ENCODE results near the gene HBB.

Gene HBB

DNA sequence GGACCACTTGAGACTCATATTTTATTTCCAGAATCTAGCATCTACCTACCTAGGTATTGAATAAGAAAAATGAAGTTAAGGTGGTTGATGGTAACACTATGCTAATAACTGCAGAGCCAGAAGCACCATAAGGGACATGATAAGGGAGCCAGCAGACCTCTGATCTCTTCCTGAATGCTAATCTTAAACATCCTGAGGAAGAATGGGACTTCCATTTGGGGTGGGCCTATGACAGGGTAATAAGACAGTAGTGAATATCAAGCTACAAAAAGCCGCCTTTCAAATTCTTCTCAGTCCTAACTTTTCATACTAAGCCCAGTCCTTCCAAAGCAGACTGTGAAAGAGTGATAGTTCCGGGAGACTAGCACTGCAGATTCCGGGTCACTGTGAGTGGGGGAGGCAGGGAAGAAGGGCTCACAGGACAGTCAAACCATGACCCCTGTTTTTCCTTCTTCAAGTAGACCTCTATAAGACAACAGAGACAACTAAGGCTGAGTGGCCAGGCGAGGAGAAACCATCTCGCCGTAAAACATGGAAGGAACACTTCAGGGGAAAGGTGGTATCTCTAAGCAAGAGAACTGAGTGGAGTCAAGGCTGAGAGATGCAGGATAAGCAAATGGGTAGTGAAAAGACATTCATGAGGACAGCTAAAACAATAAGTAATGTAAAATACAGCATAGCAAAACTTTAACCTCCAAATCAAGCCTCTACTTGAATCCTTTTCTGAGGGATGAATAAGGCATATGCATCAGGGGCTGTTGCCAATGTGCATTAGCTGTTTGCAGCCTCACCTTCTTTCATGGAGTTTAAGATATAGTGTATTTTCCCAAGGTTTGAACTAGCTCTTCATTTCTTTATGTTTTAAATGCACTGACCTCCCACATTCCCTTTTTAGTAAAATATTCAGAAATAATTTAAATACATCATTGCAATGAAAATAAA, 2.1 kb downstream of the HBB start:
- Histone ChIP-seq H2AFZ (ENCODE audit: low read depth, low read length) (no peak overlapping the region), H3K27me3 (ENCODE audit: low read depth, low read length) (no peaks in the 10 kb centered on the region), H3K79me2 (ENCODE audit: low read length) (no peaks in the 10 kb centered on the region), H3K4me1 (ENCODE audit: low read length) (peaks cover 4% of the 10 kb centered on the region; the same call in 1 of the 2 replicates), H3K9ac (ENCODE audit: low read length) (no peak overlapping the region), H3K4me2 (ENCODE audit: low read length) (no peak overlapping the region), H3K4me3 (ENCODE audit: low read length) (no peak overlapping the region), H4K20me1 (ENCODE audit: insufficient read depth, low read length) (no peaks in the 10 kb centered on the region), H3K27ac (ENCODE audit: low read length) (no peak overlapping the region), H3K9me3 (ENCODE audit: insufficient read depth, low read length) (no peaks in the 10 kb centered on the region), H3K36me3 (replicated peaks; ENCODE audit: low read depth, low read length) (no peaks in the 10 kb centered on the region)
- TF ChIP-seq, protein P1, sequence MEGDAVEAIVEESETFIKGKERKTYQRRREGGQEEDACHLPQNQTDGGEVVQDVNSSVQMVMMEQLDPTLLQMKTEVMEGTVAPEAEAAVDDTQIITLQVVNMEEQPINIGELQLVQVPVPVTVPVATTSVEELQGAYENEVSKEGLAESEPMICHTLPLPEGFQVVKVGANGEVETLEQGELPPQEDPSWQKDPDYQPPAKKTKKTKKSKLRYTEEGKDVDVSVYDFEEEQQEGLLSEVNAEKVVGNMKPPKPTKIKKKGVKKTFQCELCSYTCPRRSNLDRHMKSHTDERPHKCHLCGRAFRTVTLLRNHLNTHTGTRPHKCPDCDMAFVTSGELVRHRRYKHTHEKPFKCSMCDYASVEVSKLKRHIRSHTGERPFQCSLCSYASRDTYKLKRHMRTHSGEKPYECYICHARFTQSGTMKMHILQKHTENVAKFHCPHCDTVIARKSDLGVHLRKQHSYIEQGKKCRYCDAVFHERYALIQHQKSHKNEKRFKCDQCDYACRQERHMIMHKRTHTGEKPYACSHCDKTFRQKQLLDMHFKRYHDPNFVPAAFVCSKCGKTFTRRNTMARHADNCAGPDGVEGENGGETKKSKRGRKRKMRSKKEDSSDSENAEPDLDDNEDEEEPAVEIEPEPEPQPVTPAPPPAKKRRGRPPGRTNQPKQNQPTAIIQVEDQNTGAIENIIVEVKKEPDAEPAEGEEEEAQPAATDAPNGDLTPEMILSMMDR (IDR thresholded peaks at IDR 0.05; ENCODE audit: low read depth, low read length), result no peak
- TF ChIP-seq EZH2phosphoT487 (IDR thresholded peaks at IDR 0.05; ENCODE audit: low read depth), result no peak

DNA sequence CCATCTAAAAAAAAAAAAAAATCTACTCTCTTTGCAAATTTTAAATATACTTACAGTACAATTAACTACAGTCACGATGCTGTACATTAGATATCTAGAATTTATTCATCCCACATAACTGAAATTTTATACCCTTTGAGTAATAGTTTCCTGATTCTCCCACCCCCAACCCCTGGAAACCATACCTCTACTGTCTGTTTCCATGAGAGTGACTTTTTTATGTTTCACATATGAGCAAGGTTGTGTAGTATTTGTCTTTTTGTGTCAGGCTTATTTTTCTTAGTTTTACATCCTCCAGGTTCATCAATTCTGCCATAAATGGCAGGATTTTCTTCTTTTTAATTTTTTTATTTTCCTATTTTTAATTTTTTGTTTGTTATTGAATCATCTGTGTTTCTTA, 3.2 kb downstream of the HBB start:
- Histone ChIP-seq H3K27ac (ENCODE audit: low read length) (no peak overlapping the region), H2AFZ (ENCODE audit: low read depth, low read length) (no peak overlapping the region), H3K27me3 (ENCODE audit: low read depth, low read length) (no peaks in the 10 kb centered on the region), H3K4me3 (ENCODE audit: low read length) (no peak overlapping the region), H4K20me1 (ENCODE audit: insufficient read depth, low read length) (no peaks in the 10 kb centered on the region), H3K36me3 (replicated peaks; ENCODE audit: low read depth, low read length) (no peaks in the 10 kb centered on the region), H3K9ac (ENCODE audit: low read length) (no peak overlapping the region), H3K4me2 (ENCODE audit: low read length) (no peak overlapping the region), H3K79me2 (ENCODE audit: low read length) (no peaks in the 10 kb centered on the region), H3K9me3 (ENCODE audit: insufficient read depth, low read length) (no peaks in the 10 kb centered on the region), H3K4me1 (ENCODE audit: low read length) (no peaks in the 10 kb centered on the region)
- no peak for TF ChIP-seq EZH2phosphoT487 (IDR thresholded peaks at IDR 0.05; ENCODE audit: low read depth)
- TF ChIP-seq, protein P1 (IDR thresholded peaks at IDR 0.05; ENCODE audit: low read depth, low read length), result no peak

- Histone ChIP-seq H3K27ac (ENCODE audit: low read length) (no peak overlapping the region), H4K20me1 (ENCODE audit: insufficient read depth, low read length) (no peaks in the 10 kb centered on the region), H3K27me3 (ENCODE audit: low read depth, low read length) (no peaks in the 10 kb centered on the region), H3K36me3 (replicated peaks; ENCODE audit: low read depth, low read length) (no peaks in the 10 kb centered on the region), H2AFZ (ENCODE audit: low read depth, low read length) (no peak overlapping the region), H3K4me2 (ENCODE audit: low read length) (no peak overlapping the region), H3K9ac (ENCODE audit: low read length) (no peak overlapping the region), H3K79me2 (ENCODE audit: low read length) (no peaks in the 10 kb centered on the region), H3K4me1 (ENCODE audit: low read length) (no peaks in the 10 kb centered on the region), H3K9me3 (ENCODE audit: insufficient read depth, low read length) (no peaks in the 10 kb centered on the region), H3K4me3 (ENCODE audit: low read length) (no peak overlapping the region)
- TF ChIP-seq EZH2phosphoT487 (IDR thresholded peaks at IDR 0.05; ENCODE audit: low read depth), result no peak
- TF ChIP-seq, protein P1 (IDR thresholded peaks at IDR 0.05; ENCODE audit: low read depth, low read length), result no peak
These were observed 3.7 kb downstream of the HBB start for GRCh38 chr11:5223146-5223545.

DNA sequence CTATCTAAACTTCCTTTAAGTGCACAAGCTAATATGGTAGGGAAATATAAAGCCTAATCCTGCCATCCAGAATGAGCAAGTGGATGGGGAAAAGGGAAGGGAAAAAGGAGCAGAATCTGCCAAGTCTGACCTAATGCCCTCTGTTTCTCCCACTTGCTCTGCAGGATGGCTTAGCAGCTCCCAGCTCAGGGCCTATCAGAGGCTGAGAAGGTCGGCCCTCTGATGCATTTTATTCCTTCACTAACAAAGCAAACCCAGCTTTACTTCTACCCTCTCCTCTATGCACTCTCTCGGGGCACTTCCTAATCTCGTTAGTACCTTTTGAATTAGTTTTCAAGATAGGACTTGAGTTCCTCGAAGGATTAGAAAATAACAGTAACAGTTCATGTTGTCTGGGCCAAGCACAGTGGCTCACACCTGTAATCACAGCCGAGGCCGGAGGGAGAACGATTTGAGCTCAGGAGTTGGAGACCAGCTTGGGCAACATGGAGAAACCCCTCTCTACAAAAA, 16.4 kb downstream of the HBB start:
- no peak for TF ChIP-seq EZH2phosphoT487 (IDR thresholded peaks at IDR 0.05; ENCODE audit: low read depth)
- TF ChIP-seq, protein P1 (IDR thresholded peaks at IDR 0.05; ENCODE audit: low read depth, low read length), result no peak
- Histone ChIP-seq H3K36me3 (replicated peaks; ENCODE audit: low read depth, low read length) (no peaks in the 10 kb centered on the region), H3K4me1 (ENCODE audit: low read length) (no peaks in the 10 kb centered on the region), H3K9me3 (ENCODE audit: insufficient read depth, low read length) (no peaks in the 10 kb centered on the region), H3K4me2 (ENCODE audit: low read length) (no peak overlapping the region), H4K20me1 (ENCODE audit: insufficient read depth, low read length) (no peaks in the 10 kb centered on the region), H2AFZ (ENCODE audit: low read depth, low read length) (no peak overlapping the region), H3K27me3 (ENCODE audit: low read depth, low read length) (no peaks in the 10 kb centered on the region), H3K27ac (ENCODE audit: low read length) (no peak overlapping the region), H3K4me3 (ENCODE audit: low read length) (no peak overlapping the region), H3K79me2 (ENCODE audit: low read length) (no peaks in the 10 kb centered on the region), H3K9ac (ENCODE audit: low read length) (no peak overlapping the region)
